HepG2 (cell line): ENCODE measurements around the gene ERBB4. TPM values are rescaled to one million over a fixed set of nuclear protein-coding genes. Genes with fewer than 3 reads are reported as not detected.

Experiments
- ATAC-seq: fragments of 200-7000 bp; cut with Tn5 transposase; 3 replicates; pipeline ENCODE4 v1.9.1; 2020; ENCODE audit warnings: mild to moderate bottlenecking, moderate library complexity
- BruUV-seq: library from RNA; stranded (reverse); fragments of 400-500 nt; replicated peaks from 2 replicates; lab custom pipeline; 2021; lab: Mats Ljungman, UMichigan
- CTCF ChIA-PET: fragments of 300-600 bp; formaldehyde crosslinking; extraction: SDS; loops from one replicate; lab custom pipeline; 2021; ENCODE audit warnings: low total read pairs, inconsistent platforms, low intra/inter-chr PET ratio; lab: Yijun Ruan, JAX
- POLR2A ChIA-PET: fragments of 350-600 bp; sonication (Branson Sonifier 250); formaldehyde crosslinking; loops from one replicate; lab custom pipeline; 2020; ENCODE audit warnings: antibody characterized with exemption, inconsistent platforms; lab: Yijun Ruan, JAX
- DNase-seq: peaks from one replicate; pipeline ENCODE4 v3.0.0-alpha.2; 2015; ENCODE audit warnings: low spot score
- FAIRE-seq: peaks from 3 replicates; lab custom pipeline; 2011; peaks lifted over from hg19 to GRCh38; lab: Jason Lieb, UNC
- H2AFZ ChIP-seq: one replicate; pipeline ENCODE4 v1.6.1; 2011; ENCODE audit warnings: low read length, inconsistent platforms
- H3K27ac ChIP-seq: fragments of 300-600 bp; 3 replicates; pipeline ENCODE4 v1.8.0; 2011; ENCODE audit warnings: mixed run types, mild to moderate bottlenecking, mixed read lengths, low read length, inconsistent platforms; ENCODE audit not compliant: insufficient read depth; ENCODE audit errors: extremely low read length
- H3K27me3 ChIP-seq, 2 experiments: fragments of 200-600 bp in 1 of 2; 2 replicates in 1 of 2; 3 replicates in 1 of 2; pipeline versions ENCODE4 v1.6.0 to v1.8.0; 2011; ENCODE audit warnings: low read length in 2 of 2, mild to moderate bottlenecking in 2 of 2, moderate library complexity in 2 of 2, inconsistent platforms in 1 of 2; ENCODE audit not compliant: insufficient read depth in 2 of 2, control insufficient read depth in 1 of 2
- H3K36me3 ChIP-seq, 2 experiments: fragments of 200-600 bp in 1 of 2; replicated peaks in 1 of 2; 2 replicates in 1 of 2; 3 replicates in 1 of 2; pipeline versions ENCODE4 v1.5.1 to v1.8.0; 2011; ENCODE audit warnings: low read length in 2 of 2, inconsistent platforms in 1 of 2; ENCODE audit not compliant: insufficient read depth in 2 of 2, control insufficient read depth in 1 of 2
- H3K4me1 ChIP-seq: 2 replicates; pipeline ENCODE4 v1.5.1; 2012; ENCODE audit warnings: low read length, inconsistent platforms; ENCODE audit not compliant: insufficient read depth
- H3K4me2 ChIP-seq: 2 replicates; pipeline ENCODE4 v1.6.0; 2011; ENCODE audit warnings: low read depth, low read length, inconsistent platforms
- H3K4me3 ChIP-seq, 3 experiments: fragments of 200-600 bp in 1 of 3; sonication (generic), shearing (Covaris generic) in 1 of 3; replicated peaks in 1 of 3; 2 replicates each; pipeline ENCODE4 v1.5.1; 2011 to 2016; ENCODE audit warnings: low read length in 3 of 3, inconsistent platforms in 2 of 3, low read depth in 2 of 3, mild to moderate bottlenecking in 2 of 3, control low read depth in 1 of 3, mixed read lengths in 1 of 3; ENCODE audit not compliant: insufficient read depth in 1 of 3
- H3K79me2 ChIP-seq: one replicate; pipeline ENCODE4 v1.6.1; 2011; ENCODE audit warnings: low read length, inconsistent platforms; ENCODE audit not compliant: insufficient read depth
- H3K9ac ChIP-seq: 2 replicates; pipeline ENCODE4 v1.6.0; 2011; ENCODE audit warnings: mild to moderate bottlenecking, low read depth, low read length, inconsistent platforms; ENCODE audit not compliant: insufficient read depth
- H3K9me3 ChIP-seq: 2 replicates; pipeline ENCODE4 v1.5.1; 2012; ENCODE audit warnings: mild to moderate bottlenecking, low read length
- H4K20me1 ChIP-seq: 2 replicates; pipeline ENCODE4 v1.6.0; 2011; ENCODE audit warnings: inconsistent platforms, mild to moderate bottlenecking, low read length, moderate library complexity; ENCODE audit not compliant: insufficient read depth
- ATRX ChIP-seq: sonication (generic); formaldehyde crosslinking; IDR thresholded peaks from 2 replicates; pipeline ENCODE4 v1.4.0; 2020; ENCODE audit warnings: missing genetic modification reagents, borderline replicate concordance
- EEA1 ChIP-seq: sonication (generic); formaldehyde crosslinking; IDR thresholded peaks from 2 replicates; pipeline ENCODE4 v1.5.1; 2020; ENCODE audit warnings: mild to moderate bottlenecking, missing genetic modification reagents, borderline replicate concordance
- HOXA9 ChIP-seq: sonication (generic); formaldehyde crosslinking; IDR thresholded peaks from 2 replicates; pipeline ENCODE4 v1.8.1; 2022; ENCODE audit warnings: missing genetic modification reagents, mild to moderate bottlenecking, moderate library complexity, borderline replicate concordance
- JDP2 ChIP-seq: sonication (generic); formaldehyde crosslinking; IDR thresholded peaks from 2 replicates; pipeline ENCODE4 v1.8.1; 2022; ENCODE audit warnings: missing genetic modification reagents, borderline replicate concordance
- NFE2 ChIP-seq: sonication (generic); formaldehyde crosslinking; IDR thresholded peaks from 2 replicates; pipeline ENCODE4 v1.4.0; 2020; ENCODE audit warnings: missing genetic modification reagents
- PBX3 ChIP-seq: sonication (generic); formaldehyde crosslinking; IDR thresholded peaks from 2 replicates; pipeline ENCODE4 v1.8.1; 2023; ENCODE audit warnings: missing genetic modification reagents, inconsistent platforms, borderline replicate concordance
- TMF1 ChIP-seq: sonication (generic); formaldehyde crosslinking; IDR thresholded peaks from 2 replicates; pipeline ENCODE4 v1.8.1; 2022; ENCODE audit warnings: low read depth, missing genetic modification reagents
- ZBTB25 ChIP-seq: IDR thresholded peaks from 2 replicates; pipeline ENCODE4 v1.6.1; 2018; ENCODE audit warnings: missing genetic modification reagents
- ZFP62 ChIP-seq: sonication (generic); formaldehyde crosslinking; IDR thresholded peaks from 2 replicates; pipeline ENCODE4 v1.4.0; 2020; ENCODE audit warnings: missing genetic modification reagents
- ZKSCAN5 ChIP-seq: sonication (generic); formaldehyde crosslinking; IDR thresholded peaks from 2 replicates; pipeline ENCODE4 v1.5.1; 2020; ENCODE audit warnings: mild to moderate bottlenecking, missing genetic modification reagents
- ZNF124 ChIP-seq: sonication (generic); formaldehyde crosslinking; IDR thresholded peaks from 2 replicates; pipeline ENCODE4 v1.4.0; 2020; ENCODE audit warnings: missing genetic modification reagents
- ZXDC ChIP-seq: sonication (generic); formaldehyde crosslinking; IDR thresholded peaks from 2 replicates; pipeline ENCODE4 v1.5.0; 2020; ENCODE audit warnings: mild to moderate bottlenecking, missing genetic modification reagents
- WGBS: methylation state at CpG from one replicate; pipeline ENCODE4 v1.1.6; 2017; ENCODE audit warnings: low lambda C conversion rate; 5-methylcytosine and 5-hydroxymethylcytosine counted together
- in situ Hi-C: cut with HindIII; loops from 2 replicates; pipeline ENCODE4 v1.10.0; 2017; ENCODE audit warnings: low pct_unique_long_range_greater_than_20kb; ENCODE audit not compliant: extremely low pct_ligation_motif_present
- intact Hi-C: fragments of 100-400 bp; cut with micrococcal nuclease; formaldehyde crosslinking; loops from one replicate; pipeline ENCODE4 v1.10.0; 2022; ENCODE audit not compliant: unreplicated experiment
- polyA plus RNA-seq, 8 experiments: library from polyadenylated mRNA; depleted of rRNA in 3 of 8; stranded (reverse) in 7 of 8; unstranded in 1 of 8; fragments of >200 nt; fragmentation: Illumina TruSeq in 4 of 8; extraction: Trizol in 4 of 8; gene quantifications; 2 replicates each; pipeline versions ENCODE4 v1.2.1 to v1.2.3, GENCODE V29; 2011 to 2016; ENCODE audit warnings: low read depth in 4 of 8, missing spikeins in 1 of 8, mixed read lengths in 1 of 8; ENCODE audit not compliant: insufficient read depth in 1 of 8
- total RNA-seq, 5 experiments: library from RNA; depleted of rRNA; stranded (reverse); fragments of >200 nt; fragmentation: Illumina TruSeq; extraction: Trizol; gene quantifications; 2 replicates each; pipeline ENCODE4 v1.2.3, GENCODE V29; 2016; ENCODE audit warnings: low read depth in 1 of 5
- TF ChIP-seq, protein P1 (sequence below): sonication (generic); formaldehyde crosslinking; IDR thresholded peaks from 2 replicates; pipeline ENCODE4 v1.4.0; 2020; ENCODE audit warnings: missing genetic modification reagents, low read depth, mild to moderate bottlenecking, borderline replicate concordance
- TF ChIP-seq, protein P2 (sequence below): sonication (generic); formaldehyde crosslinking; IDR thresholded peaks from 2 replicates; pipeline ENCODE4 v1.9.0; 2021; ENCODE audit warnings: missing genetic modification reagents, borderline replicate concordance
- TF ChIP-seq, protein P3 (sequence below): sonication (generic); formaldehyde crosslinking; IDR thresholded peaks from 2 replicates; pipeline ENCODE4 v1.9.0; 2021; ENCODE audit warnings: missing genetic modification reagents, borderline replicate concordance

ERBB4 gene
- total and polyA plus RNA-seq, 2 of the 13 experiments (the other 11 are each of a cell fraction or from before 2014, with no cell fraction given): not detected

DNA sequence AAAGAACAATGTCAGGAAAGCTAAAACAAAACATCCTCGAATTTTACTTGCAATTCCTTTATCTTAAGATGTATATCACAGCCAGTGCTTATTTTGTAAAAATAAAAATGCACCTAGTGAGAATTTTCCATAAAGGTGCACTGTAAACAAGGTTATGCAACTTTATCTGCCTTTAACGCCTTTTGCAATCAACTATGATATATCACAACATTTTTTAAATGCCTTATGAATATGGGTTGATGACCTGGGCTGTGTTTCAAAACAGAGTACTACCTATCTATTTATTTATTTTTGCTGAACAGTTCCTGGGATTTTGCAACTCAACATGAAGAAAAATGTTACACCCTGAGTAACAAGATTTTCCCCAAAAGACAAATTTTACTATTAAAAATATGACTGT is 1112.4 kb downstream of the ERBB4 start:
- ATAC-seq (no peak), DNase-seq (no peak), FAIRE-seq (no peak)
- no TSS peak for BruUV-seq
- intact Hi-C loops: no loop called here
- H3K36me3 ChIP-seq: no peaks in the 10 kb centered on the region
- H2AFZ ChIP-seq: no peak overlapping the region
- H4K20me1 ChIP-seq: no peaks in the 10 kb centered on the region
- no peak overlapping the region for H3K9ac ChIP-seq
- no peaks in the 10 kb centered on the region for H3K9me3 ChIP-seq
- ChIA-PET CTCF (no interaction called here), POLR2A (no interaction called here)
- WGBS: 1% methylated on average over 2 of the region's 2 CpGs
- H3K79me2 ChIP-seq: no peaks in the 10 kb centered on the region
- H3K27ac ChIP-seq: no peak overlapping the region
- no peaks in the 10 kb centered on the region for H3K4me1 ChIP-seq
- H3K4me3 ChIP-seq: no peak overlapping the region
- no peak overlapping the region for H3K4me2 ChIP-seq
- H3K27me3 ChIP-seq: no peaks in the 10 kb centered on the region
- in situ Hi-C loops: no loop called here
- no peak for TF ChIP-seq ATRX
- TF ChIP-seq, protein P1, sequence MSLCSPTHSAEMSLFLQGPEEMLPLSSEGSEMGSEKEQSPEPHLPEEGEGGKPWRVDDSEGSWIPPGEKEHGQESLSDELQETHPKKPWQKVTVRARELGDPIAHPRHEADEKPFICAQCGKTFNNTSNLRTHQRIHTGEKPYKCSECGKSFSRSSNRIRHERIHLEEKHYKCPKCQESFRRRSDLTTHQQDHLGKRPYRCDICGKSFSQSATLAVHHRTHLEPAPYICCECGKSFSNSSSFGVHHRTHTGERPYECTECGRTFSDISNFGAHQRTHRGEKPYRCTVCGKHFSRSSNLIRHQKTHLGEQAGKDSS (CRISPR knock-in tag): no peak
- TF ChIP-seq, protein P2, sequence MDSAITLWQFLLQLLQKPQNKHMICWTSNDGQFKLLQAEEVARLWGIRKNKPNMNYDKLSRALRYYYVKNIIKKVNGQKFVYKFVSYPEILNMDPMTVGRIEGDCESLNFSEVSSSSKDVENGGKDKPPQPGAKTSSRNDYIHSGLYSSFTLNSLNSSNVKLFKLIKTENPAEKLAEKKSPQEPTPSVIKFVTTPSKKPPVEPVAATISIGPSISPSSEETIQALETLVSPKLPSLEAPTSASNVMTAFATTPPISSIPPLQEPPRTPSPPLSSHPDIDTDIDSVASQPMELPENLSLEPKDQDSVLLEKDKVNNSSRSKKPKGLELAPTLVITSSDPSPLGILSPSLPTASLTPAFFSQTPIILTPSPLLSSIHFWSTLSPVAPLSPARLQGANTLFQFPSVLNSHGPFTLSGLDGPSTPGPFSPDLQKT (CRISPR knock-in tag): no peak
- no peak for TF ChIP-seq JDP2 (CRISPR knock-in tag)
- no peak for TF ChIP-seq ZFP62
- TF ChIP-seq ZXDC (CRISPR knock-in tag): no peak
- no peak for TF ChIP-seq NFE2 (CRISPR knock-in tag)
- TF ChIP-seq HOXA9 (CRISPR knock-in tag): no peak
- no peak for TF ChIP-seq EEA1 (CRISPR knock-in tag)
- TF ChIP-seq, protein P3, sequence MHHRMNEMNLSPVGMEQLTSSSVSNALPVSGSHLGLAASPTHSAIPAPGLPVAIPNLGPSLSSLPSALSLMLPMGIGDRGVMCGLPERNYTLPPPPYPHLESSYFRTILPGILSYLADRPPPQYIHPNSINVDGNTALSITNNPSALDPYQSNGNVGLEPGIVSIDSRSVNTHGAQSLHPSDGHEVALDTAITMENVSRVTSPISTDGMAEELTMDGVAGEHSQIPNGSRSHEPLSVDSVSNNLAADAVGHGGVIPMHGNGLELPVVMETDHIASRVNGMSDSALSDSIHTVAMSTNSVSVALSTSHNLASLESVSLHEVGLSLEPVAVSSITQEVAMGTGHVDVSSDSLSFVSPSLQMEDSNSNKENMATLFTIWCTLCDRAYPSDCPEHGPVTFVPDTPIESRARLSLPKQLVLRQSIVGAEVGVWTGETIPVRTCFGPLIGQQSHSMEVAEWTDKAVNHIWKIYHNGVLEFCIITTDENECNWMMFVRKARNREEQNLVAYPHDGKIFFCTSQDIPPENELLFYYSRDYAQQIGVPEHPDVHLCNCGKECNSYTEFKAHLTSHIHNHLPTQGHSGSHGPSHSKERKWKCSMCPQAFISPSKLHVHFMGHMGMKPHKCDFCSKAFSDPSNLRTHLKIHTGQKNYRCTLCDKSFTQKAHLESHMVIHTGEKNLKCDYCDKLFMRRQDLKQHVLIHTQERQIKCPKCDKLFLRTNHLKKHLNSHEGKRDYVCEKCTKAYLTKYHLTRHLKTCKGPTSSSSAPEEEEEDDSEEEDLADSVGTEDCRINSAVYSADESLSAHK (CRISPR knock-in tag): no peak
- TF ChIP-seq ZNF124: no peak
- TF ChIP-seq ZBTB25 (CRISPR knock-in tag): no peak
- TF ChIP-seq PBX3 (CRISPR knock-in tag): no peak
- TF ChIP-seq ZKSCAN5: no peak
- TF ChIP-seq TMF1 (CRISPR knock-in tag): no peak
